Midbrain (tissue), 1 donor: ENCODE measurements around the gene SEMA5B.

Experiments
- DNase-seq: peaks from one replicate; lab custom pipeline; 2025; lab: John Stamatoyannopoulos, UW

Gene SEMA5B

GRCh38 chr3:123025642-123026521 lies 1.7 kb downstream of the SEMA5B start:
- no peak for DNase-seq

DNA sequence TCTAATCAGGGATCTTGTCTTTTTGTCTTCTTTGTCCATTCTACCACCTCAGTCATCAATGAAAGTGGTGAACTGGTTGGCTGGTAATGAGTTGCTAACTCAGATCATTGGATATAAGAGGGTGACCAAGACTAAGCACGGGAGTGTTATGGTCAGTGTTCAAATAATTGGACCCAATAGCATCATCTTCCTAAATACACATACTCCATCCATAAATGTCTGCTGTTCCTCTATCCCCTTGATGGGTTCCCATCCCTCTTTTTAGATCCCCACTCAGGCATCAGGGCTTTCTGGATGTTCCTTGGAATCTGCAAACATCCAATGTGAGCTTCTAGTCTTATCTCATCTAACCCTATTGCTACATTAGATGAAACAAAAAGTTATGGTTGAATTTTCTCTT lies 3.5 kb downstream of the SEMA5B start:
- DNase-seq: no peak

GRCh38 chr3:123021996-123022510 lies 5.5 kb downstream of the SEMA5B start:
- DNase-seq: no peak

- no peak for DNase-seq
These were observed 6.2 kb downstream of the SEMA5B start for GRCh38 chr3:123021388-123021787.

DNA sequence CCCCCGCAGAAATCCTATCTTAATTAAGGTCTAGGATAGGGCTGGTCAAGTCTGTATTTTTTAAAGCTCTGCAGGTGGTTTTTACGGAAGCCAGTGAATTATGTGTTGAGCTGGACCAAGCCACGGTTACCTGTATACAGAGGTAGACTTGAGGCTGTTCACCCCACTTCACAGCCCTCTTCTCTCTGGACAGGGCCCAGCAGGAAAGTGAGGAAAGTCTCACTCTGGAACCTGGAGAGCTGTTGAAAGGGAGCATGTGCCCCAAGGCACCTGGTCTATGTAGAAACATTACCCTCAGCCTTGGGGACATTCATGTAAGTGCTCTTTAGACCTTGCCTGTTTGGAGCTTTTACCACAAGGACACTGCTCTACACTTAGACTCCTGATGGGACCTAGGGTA lies 6.9 kb downstream of the SEMA5B start:
- DNase-seq: no peak

- DNase-seq: no peak
These were observed 8.0 kb downstream of the SEMA5B start for GRCh38 chr3:123019591-123019990.

GRCh38 chr3:123019161-123019560 lies 8.4 kb downstream of the SEMA5B start:
- no peak for DNase-seq

DNA sequence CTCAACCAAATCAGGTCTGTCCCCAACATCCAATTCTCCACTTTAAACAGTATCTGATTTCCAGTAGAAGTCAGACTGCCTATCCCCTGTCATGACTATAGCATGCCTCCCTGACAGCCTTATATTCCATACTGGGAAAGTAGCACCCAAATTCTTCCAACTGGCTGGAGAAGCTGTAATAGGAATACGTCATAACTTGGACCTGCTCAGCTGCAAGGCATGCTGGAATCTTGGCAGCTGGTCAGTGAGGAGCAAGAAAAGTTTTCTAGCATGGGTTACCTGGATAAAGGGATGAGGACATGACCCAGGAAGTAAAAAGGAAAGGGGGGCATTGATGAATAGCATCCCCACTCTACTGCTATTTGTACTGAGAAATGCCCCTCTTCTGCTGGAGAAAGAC lies 8.9 kb downstream of the SEMA5B start:
- DNase-seq: no peak

DNA sequence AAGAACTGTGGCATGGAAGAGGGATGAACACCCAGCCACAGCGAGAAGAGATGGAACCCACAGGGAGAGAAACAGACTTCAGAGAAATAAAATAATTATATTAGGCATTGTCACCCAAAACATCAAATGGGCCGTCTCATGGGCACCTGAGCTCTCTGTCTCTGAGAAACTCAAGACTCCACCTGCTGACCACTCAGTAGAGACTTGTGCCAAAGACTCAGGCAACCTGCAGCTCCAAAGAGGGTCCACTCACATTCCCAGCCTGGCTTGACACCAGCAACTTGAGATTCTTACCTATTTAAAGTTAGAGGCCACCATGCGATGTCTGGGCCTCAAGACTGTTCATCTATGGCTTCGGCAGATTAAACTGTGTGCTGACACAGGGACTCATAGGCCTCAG lies 12.0 kb downstream of the SEMA5B start:
- DNase-seq: no peak

DNA sequence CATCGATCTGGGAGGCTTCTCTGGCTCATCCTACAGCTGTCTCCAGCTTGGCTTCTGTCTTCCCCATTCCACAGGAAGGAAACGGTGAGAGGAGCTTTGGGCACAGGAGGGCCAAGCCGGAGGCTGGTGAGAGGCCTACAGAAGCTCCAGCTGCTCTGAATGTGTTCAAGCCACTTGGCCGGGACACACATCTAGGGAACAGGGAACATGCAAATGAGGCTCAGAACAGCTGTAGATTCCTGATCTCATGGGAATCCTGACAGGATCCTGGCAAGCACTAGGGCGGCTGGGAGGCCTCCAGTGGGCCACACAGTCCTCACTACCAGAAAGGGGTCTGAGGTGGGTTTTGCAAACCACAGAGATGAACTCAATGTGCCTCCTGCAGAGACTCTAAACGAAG lies 13.7 kb downstream of the SEMA5B start:
- no peak for DNase-seq

- no peak for DNase-seq
These were observed 14.9 kb downstream of the SEMA5B start for GRCh38 chr3:123012652-123013051.

- no peak for DNase-seq
These were observed 16.1 kb downstream of the SEMA5B start for GRCh38 chr3:123011447-123011846.

- DNase-seq: no peak
These were observed 18.7 kb downstream of the SEMA5B start for GRCh38 chr3:123008840-123009239.

- DNase-seq: no peak
These were observed 21.0 kb downstream of the SEMA5B start for GRCh38 chr3:123006609-123007008.

GRCh38 chr3:123005291-123005690 lies 22.3 kb downstream of the SEMA5B start:
- DNase-seq: no peak

- DNase-seq: no peak
These were observed 23.2 kb downstream of the SEMA5B start for GRCh38 chr3:123004201-123004918.

DNA sequence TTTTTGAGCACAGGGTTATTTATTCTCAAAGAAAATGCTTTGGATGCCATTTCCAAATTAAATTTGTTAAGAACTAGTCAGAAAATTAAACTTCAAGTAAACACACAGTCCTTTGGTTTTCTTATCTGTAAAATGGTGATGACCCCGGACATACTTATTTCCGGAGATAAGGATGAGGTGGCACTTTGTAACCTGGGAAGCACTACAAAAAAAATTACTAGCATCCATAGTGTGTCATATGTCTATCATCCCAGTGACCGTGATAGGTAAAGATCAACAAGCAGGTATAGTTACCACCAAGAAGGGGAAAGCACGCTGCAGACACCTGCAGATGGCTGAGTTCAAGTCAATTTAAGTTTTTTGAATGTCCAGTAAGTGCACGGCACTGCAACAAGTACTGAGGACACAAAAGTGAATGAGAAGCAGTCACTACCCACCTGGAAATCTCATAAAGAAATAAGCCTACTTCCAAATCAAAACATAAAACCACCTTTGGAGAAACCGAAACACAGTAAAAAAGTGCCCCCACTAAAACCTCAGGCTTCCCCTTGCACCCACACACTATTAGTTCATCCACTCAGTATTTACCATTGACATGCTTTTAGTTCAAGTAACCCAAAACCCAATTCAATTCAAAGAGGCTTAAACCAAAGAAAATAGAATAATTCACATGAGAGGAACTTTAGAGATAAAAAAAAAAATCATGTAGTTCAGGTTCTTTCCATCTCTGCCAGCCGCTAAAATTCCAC lies 24.6 kb downstream of the SEMA5B start:
- no peak for DNase-seq

DNA sequence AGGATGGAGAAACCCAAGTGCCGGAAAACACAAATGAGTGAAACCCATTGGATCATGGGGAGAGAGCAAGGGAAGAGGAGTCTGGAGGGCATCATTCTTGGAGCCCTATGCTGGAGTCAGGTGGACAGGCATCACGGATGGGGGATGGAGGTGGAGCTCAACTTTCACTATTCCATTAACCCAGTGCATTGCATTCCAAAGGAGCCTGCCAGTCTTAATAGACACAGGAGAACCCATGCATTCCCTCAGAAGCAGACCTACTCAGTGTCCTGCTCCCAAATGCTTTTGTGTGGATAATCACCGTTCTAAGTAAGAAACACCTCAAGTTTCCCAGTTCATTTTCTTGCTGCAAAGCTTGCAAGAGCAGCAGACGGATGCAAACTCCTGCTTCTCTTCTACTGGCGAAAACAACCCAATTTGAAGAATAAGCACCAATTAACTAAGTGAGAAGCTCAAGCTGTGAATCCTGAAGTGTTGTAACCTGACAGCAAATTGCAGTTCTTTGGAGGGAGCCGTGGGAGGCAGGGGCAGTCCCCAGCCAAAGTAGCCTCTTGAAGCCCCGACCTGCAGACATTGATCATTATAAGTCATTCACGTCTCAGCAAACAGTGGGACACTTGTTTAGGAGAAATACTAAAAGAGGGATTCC lies 25.3 kb downstream of the SEMA5B start:
- DNase-seq: no peak

- no peak for DNase-seq
These were observed 28.7 kb downstream of the SEMA5B start for GRCh38 chr3:122998856-122999255.

DNA sequence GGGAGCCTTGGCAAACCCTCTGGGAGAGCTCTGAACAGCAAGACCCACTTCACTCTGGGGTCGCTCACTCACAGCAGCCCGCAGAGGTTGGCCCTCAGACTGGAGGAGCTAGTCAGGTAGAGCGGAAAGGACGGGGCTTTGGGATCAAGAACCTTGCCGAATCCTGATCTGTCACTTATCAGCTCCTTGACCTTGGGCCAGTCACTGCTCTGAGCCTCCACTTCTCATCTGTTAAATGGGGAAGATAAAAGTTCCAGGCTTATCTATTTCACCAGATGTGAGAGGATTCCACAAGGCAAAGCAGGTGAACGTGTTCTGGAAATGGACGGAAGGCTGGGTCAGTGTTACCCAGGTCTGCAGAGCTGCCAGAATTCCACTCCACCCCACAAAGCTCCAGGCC lies 29.4 kb downstream of the SEMA5B start:
- DNase-seq: no peak

DNA sequence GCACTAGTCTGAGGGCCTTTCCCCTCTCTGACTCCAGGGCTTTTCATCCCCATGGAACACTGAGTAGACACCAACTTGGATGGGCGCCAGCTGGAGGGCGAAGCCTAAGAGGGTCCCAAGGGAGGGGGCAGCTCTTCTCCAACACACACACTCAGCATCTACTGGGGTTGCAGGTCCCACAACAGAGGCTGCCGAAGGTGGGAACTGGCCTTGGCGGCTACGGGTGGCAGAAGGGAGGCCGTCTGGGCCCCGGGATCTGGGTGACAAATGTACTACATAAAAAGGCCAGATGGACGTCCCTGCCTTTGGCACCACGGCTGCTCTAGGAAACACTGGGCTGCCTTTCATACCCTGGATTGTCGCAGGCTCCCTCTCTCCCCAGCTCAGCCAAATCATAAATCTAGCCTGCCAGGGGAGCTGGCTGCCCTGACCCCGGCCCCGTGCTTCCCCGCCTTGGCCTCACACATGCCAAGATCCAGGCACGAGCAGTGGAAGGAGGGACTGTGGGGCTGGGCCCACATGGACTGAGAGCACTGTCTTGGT lies 31.5 kb downstream of the SEMA5B start:
- DNase-seq: peak; percentile 25

- no peak for DNase-seq
These were observed 32.6 kb downstream of the SEMA5B start for GRCh38 chr3:122994954-122995353.
